Stimulated activated CD8-positive, alpha-beta memory T cell treated with anti-CD3 and anti-CD28 coated beads, Interleukin-12 subunit alpha, Interleukin-12 subunit beta, amount 100 ng/mL, for 24 hours (primary cell): ENCODE results near the gene TDRD9.

Experiments
- DNase-seq: peaks from one replicate; pipeline ENCODE4 v3.0.0-alpha.2; 2020; ENCODE audit errors: extremely low read depth

The TDRD9 gene

DNA sequence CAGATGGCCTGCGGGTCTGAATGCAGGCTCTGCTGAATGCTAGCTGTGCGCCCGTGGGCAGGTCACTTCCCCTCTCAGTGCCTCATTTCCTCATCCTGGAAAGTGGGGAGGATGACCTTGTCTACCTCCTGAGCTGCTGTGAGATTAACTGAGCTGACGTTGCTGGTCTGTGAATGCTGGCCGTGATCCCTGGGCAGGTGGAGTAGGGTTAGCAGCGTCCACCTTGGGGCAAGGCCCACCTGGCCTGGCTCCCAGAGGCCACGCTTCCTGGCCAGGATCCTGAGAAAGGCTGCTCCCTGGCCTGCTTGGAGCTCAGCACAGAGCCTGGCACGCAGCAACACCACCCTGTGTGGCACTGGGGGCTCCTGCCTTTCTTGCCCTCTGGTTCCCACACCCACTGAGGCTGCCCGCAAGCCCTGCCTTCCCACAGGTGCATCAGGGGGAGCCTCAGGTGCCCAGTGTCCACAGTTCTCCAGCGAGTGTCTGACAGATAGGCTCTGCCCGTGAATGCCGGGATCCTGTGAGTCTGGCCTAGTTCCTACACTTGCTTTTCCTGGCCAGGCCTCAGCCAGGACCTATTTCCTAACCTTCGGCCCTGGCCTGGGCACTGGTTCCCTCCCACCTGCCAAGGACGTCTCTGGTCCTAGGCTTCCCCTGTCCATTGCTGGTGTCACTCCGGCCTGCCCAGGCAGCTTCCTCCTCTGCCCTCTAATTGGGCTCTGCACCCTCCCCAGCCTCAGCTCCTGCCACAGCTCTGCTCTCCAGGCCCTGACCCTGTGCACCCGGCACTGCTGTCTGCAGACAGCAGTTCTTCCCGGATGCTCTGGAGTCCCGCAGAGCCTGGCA, 37.2 kb upstream of the TDRD9 start:
- DNase-seq = no peak

DNA sequence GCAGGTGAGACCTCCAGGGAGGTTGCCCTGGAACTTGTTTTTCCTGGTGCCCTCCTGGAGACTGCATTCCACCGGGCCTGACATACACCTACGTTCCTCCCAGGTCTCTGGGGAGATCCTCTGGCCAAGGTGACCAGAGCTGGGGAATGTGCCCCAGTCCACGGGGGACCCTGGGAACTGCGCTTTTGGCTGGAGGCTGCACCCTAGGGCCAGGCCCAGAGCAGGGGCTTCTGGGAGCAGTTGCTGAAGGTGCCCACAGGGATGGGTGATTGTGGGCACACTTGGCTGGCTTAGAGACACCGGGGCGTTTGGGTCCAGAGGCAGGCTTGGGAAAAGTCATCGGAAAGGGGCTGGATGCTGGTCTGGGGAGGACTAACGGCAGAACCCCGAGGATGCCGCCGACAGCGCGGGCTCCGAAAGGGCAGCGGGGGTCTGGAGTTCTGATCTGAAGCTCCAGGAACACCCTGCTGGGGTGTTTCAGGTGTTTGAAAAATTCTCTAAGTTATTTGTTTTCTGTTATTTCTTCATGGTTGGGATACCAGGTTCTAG, 36.5 kb upstream of the TDRD9 start:
- no peak for DNase-seq

DNA sequence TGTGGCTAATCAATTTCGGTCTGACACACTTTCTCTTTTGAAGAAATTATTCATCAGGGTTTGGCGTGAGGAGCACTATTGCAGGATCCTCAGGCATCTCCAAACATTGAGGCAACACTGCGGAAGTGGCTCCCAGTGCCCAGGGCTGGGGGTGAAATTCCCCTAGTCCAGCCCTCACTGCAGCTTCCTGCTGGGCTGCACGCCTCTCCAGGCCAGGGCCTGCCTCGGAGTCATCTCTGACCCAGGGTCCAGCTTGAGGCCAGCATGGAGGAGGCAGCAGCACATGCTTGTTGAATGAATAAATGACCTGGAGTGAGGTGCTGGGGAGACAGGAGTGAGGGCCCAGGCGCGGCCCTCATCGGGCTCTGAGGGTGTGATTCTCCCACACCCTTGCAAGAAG, 36.0 kb upstream of the TDRD9 start:
- no peak for DNase-seq

DNA sequence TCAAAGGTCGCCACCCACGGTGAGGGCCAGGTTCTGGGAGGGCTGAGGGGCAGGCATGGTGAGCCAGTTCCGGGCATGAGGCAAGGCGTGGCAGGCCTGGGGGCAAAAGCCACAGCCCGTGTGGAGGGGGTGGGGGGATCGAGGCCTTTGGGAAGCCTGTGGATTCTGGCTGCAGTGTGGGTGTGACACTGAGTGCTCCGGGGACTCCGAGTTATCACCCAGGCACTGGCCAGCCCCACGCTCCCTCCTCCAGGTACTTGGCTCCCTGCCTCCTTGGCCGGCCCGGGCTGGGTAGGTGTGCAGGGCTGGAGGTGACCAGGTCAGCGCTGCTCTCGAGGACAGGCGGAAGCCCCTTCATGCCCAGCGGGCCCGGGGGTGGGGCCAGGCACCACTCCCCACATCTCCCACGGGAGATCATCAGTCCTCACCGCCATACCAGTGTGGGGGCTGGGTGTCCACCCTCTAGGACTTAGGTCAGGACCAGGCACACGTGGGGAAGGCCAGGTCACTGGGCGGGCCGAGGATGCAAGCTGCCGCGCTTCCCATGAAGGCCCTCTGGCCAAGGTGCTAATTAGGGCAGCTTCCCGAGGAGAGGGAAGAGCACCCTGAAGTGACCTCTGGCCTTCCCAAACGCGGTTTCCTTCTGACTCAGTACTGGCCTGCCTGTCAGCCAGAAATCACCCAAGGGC, 34.1 kb upstream of the TDRD9 start:
- DNase-seq = no peak

DNA sequence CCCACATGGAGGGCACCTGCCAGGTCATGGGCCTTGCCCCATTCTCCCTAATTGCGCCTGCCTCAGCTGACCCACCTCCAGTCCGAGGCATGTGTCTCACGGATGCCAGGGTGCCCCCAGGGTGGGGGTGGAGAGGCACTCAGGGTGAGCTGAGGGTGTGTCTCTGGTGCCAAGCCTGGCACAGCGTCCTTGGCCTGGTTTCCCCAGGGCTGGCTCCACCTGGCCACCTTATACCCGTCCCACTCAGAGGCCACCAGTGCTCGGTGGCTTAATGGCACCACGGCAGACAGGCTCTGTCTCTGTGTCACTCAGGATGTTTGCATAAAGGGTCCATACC, 33.6 kb upstream of the TDRD9 start:
- DNase-seq = no peak

DNA sequence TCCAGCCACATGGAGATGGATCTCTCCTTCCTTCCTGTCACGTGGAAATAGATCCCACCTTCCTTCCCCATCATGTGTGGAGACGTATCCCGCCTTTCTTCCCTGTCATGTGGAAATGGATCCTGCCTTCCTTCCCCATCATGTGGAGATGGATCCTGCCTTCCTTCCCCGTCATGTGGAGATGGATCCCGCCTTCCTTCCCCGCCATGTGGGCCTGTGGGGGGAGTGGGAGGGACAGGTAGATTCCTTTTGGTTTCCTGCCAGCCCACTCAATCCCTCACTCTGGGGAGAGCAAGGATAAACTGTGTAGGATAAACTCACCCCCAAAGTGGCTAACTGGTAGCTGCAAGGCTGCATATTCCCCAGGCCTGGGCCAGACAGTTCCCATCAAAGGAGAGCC, 31.7 kb upstream of the TDRD9 start:
- no peak for DNase-seq

DNA sequence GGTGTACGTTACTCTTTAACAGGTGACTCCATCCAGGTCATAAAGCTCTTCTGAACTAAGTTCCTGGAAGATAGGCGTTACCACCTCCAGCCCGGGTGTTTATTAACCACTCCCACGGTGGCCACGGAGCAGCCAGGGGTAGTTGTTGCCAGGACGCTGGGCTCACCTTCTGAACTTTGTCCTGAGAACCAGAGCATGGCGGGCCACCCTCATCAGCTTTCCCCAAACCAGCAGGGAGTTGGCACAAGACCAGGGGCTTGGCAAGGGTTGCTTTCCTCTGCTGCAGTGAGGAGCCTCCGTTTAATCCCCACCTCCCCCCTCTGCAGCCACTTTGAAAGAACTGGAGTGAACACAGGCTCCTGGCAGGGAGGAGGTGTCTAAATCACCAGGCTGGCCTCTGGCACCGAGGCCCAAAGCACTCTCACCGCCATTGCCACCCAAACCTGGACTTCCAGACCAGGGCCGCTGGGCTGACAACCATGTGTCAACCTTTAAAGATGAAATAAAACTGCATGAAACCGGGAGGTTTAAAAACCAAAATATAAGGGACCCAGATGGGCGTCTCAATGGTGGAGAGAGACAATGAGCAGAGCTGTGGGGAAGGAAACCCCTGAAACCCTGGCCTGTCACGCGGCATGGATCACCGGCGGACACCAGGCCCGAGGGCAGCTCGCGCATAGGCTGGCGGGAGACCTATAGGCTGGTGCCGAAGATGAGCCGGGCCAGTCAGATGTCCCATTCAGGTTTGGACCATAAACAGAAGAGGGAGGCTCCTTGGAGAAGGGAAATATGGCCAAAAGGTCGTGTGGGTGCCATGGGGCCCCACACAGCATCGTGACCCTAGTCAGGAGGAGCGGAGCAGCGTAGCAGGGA, 30.9 kb upstream of the TDRD9 start:
- DNase-seq = no peak

DNA sequence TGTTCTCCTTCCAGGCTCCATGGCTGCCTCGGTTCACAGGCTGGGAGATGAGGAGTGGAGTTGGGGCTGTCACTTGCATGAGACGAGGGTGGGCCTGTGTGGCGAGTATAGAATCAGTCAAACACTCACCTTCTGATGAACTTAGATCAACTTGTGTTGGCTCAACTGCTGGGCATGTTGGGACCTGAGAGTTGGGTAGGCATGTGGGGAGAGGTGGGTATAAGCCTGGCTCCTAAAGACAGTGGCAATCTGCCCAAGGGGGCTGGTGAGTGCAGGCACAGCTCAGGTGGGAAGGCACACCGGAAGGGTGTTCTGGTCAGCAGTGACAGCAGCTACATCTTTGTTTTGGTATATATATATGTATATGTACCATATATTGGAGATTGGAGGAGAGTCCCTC, 30.1 kb upstream of the TDRD9 start:
- no peak for DNase-seq

DNA sequence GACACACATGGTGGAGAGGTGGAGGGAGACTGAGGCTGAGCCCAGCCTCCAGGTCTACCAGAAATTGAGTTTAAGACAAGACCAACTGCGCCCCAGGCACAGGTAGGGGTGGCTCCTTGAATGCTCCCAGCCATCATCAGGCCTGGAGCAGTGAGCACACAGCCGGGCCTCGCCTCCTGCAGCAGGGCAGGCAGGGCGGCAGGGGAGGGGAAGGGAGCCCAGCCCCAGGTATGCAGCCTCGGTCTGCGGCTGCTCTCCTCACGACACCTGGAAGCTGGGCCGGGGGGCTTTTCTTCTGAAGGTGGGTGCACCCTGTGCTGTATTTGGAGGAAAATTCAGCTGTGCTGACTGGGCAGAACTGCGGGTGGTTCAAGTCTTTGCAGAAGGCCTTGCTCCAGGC, 29.5 kb upstream of the TDRD9 start:
- no peak for DNase-seq

DNA sequence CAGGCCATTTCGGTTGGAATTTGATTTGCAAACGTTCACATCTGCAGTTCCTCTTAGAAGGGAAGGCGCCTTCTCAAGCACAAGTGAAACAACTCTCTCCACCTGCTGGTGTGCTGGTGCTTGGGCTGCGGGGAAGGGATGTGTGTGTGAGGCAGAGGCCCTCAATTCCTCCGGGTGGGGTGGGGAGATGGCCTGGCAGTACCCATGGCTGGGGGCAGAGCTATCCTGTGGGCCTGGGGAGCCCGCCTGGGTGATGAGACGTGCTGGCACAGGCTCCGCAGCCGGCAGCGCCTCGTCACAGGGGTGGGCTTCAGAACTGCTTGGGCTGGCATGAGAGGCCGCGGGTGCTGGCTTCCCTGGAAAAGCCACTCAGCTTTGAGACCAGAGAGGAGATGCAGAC, 28.9 kb upstream of the TDRD9 start:
- no peak for DNase-seq

DNA sequence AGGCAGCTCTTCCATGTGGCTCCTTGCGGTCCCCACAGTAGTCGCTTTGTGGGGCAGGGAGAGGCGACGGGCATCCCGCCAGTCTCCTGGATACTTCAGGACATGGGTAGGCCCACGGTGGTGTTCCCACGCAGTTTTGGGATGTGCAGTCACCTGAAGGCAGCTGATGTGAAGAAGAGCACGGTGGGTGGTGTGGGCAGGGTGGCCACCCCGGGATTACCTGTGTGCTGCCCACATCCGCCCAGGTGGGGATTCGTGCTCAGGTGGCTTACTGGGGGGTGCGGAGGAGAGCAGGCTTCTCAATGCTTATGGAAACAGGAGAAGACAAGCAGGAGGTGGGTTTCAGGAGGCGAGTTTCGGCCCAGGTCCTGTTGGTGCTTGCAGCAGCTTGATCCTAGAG, 28.4 kb upstream of the TDRD9 start:
- no peak for DNase-seq

DNA sequence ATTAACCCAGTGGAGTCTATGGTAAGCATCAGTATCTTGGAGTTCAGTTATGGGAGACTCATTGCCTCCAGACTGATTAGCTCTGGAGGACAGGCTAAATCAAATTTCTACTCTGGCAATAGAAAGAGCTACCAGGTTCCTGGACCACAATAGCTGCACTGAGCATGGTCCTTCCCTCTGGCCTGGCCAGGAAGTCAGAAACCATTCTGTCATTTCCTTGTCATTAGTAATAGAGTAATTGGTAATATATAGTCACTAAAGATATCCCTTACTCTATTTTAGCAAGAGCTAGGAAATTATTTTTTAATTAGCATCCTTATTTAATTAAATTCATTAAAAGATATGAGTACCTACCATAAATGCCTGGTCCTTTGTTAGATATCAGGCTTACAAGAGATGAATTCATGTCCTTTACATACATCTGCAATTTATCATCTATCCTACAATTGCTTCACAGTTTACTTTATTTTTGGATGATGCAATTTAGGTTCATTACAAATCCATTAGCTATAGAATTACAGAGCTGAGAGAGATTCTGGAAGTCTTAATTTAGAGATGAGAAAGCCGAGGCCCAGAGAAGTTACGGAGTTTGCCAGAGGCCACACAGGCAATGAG, 23.7 kb upstream of the TDRD9 start:
- no peak for DNase-seq

DNA sequence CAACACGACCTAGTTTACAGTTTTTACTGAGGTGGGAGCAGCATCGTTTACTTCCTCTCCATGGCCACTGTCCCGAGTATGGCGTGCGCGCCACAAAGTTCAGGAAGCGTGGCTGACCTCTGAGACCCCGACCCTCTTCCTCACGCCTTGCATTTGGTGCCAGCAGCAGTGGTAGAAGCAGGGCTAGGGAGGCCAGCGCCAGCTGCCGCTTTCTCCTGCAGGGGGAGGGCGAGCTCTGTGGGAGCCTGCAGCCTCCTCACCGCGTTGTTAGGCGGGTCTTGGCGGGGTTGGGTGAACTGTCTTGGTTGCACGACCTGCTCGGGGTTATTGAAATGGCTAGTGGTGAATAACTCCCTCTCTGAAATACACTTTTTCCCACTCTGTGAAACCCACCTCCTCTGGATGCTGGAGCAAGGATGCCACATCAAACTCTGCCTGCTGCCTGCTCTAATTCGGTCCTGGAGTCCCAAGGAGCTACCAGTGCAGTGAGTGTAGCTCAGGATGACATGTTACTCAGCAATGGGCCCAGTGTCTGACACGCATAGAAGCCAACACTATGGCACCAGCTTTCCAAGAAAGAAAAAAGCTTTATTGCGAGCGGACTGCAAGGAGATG, 22.3 kb upstream of the TDRD9 start:
- DNase-seq = no peak

DNA sequence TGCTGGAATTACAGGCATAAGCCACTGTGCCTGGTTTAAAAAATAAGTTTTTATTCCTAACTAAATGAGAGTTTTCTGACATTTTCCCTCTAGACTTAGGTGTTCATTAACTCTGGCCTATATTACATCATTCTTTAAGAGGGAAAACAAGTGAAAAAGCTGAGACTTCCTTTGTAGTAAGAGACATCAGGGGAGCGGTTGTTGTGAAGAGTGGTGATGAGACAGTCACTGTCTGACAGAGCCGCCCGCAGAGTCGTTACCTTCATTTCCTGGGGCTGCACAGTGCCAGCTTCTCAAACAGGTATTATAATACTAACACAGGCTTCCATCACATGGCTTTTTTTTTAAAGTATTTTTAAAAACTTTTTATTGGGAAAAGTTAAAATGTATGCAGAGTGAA, 19.7 kb upstream of the TDRD9 start:
- DNase-seq = no peak

DNA sequence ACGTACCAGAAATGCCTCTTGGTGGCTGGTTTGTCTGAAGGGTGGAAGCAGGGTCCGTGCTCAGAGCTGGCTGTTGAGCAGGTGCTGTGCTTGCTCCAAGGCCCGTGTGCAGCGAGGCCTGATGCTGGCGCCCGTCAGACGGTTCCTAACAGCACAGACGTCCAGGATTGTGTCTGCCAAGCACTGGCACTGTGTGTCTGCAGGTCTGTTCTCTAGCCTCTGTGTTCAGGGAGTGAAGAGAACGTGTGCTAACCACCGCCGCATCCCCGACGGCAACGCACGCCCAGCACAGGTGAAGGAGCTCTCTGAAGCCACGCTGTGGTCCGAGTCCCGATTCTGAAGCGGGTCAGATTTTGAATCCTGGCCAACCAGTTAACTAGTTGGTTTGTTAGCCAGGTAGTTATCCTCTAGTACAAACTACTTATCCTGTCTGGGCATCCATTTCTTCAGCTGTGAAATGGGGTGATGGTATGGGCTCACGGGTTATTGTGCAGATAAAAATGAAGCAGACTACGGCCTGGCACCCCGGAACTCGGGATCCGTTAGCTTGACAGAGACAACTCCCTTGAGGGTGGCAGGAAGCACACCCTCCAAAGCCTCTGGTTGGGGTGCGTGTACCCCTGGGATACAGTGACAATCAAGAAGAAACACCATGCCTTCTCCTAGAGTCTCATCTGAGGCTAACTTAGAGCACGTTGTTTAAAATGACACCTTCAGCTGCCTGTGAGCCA, 18.6 kb upstream of the TDRD9 start:
- no peak for DNase-seq

DNA sequence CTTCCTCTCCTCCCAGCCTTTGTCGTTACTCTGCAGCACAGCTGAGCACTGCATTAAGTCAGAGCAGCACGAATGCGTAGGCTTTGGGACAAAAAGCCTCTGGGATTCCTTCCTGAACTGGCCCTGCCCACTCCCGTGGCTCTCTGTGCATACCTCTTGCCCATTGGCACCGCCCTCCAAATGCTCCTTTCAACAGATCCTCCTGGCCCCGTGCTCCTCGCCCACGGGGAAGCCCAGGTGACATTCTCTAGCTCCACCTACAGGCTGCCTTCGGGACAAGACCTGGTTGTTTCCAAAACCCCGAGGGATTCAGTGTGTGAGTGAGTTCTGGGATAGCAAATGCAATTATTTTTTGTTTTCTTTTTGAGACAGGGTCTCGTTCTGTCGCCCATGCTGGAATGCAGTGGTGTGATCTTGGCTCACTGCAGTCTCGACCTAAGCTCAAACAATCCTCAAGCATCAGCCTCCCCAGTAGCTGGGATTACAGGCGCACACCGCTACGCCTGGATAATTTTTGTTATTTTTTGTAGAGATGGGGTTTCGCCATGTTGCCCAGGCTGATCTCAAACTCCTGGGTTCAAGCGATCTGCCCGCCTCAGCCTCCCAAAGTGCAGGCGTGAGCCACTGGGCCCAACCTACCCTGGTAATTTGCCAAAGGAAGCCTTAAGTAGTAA, 17.9 kb upstream of the TDRD9 start:
- peak; percentile 33 for DNase-seq

DNA sequence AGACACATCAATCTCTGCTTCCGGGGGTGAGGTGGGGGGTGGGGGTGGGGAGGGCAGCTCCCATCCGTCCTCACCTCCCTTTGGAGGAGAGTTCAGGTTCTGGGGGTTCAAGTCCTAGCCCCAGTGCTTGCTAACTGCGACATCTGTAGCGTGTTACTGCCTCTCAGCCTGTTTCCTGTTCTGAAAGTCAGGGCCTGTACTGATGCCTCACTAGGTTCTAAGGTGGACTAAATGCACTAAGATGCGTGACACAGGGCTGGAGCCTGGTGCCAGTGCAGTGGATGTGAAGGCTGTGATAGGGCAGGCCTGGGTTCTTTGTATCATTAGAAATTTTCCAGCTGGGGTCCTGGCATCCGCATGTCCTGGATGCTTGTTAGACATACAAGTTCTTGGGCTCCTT, 17.3 kb upstream of the TDRD9 start:
- DNase-seq = no peak

DNA sequence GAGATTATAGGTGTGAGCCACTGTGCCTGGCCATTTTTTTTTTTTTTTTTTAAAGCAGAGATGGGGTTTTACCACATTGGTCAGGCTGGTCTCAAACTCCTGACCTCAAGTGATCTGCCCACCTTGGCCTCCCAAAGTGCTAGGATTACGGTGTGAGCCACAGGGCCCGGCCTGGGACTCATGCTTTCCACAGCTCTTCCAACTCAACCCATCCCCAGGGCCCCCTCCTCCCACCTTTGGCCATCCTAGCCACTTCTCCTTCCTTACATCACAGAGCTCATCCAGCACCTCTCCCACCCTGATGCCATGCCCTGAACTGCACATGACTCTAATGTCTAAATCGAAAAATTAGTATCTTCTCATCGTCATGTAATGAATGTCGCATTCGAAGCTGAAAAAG, 12.6 kb upstream of the TDRD9 start:
- DNase-seq = no peak

DNA sequence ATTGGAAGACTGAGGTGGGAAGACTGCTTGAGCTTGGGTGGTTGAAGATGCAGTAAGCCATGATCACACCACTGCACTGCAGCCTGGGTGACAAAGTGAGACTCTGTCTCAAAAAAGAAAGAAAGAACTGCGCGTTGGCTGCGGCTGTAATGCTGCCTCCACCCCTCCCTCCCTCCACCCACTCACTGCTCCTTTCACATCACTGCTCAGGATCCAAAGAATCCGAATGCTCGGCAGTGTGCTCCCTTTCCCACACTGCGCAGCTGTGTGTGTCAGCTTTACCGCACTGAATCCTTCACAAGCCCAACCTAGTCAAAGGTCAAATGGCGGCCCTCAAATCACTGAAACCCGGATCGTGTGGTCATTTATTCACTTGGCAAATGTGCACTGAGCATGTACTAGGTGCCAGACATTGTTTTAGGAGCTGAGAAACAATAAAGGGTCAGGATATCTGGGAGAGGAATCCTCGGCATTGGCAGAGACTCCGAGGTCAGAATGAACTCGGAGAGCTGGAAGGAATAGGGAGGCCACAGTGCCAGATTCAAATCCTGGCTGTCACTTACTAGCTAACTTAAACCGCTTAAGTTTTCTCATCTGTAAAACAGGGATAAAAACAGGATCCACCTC, 11.5 kb upstream of the TDRD9 start:
- no peak for DNase-seq
